ENCODE measurements around the gene SLC25A13.
A peak's percentile ranks its signal among the peaks of the same experiment; 100 is the strongest.
"Not testable (repeated sequence)": the region's sequence is repeated elsewhere in the genome, so short reads cannot be mapped to it uniquely, and the experiment has no call there.

The SLC25A13 gene
- total RNA-seq, result 9.4 to 15.1 (median 10.5) reads per million in 3 donors

- H3K36me3 ChIP-seq (ENCODE audit: control insufficient read depth, insufficient read depth, low read length), result no peaks in the 10 kb centered on the region
- no peaks in the 10 kb centered on the region for H3K9me3 ChIP-seq (ENCODE audit: control insufficient read depth, low read length)
- peak; percentile 42 to 49 (median 43) for DNase-seq
Measured at GRCh38 chr7:96321658-96322372, at the start of gene SLC25A13. Gene SLC25A13 (minus strand): TSS chr7:96322098. CDS start chr7:96321956, 142 bp downstream.

GRCh38 chr7:96365916-96366315 lies 44.0 kb upstream of the SLC25A13 start:
- not testable (repeated sequence) for H3K4me1 ChIP-seq (ENCODE audit: control insufficient read depth, insufficient read depth, low read length, poor library complexity, severe bottlenecking); H3K27me3 ChIP-seq (replicated peaks; ENCODE audit: control insufficient read depth, insufficient read depth, low read length, poor library complexity, severe bottlenecking); DNase-seq; H3K27ac ChIP-seq (ENCODE audit: insufficient read depth, low read length, poor library complexity, severe bottlenecking); H3K36me3 ChIP-seq (ENCODE audit: control insufficient read depth, insufficient read depth, low read length); H3K9me3 ChIP-seq (ENCODE audit: control insufficient read depth, low read length); H3K4me3 ChIP-seq (ENCODE audit: insufficient read depth, low read depth, low read length, poor library complexity, severe bottlenecking)

More at GRCh38 chr7:96321658-96322372, at the start of gene SLC25A13:
- peaks cover 4% of the 10 kb centered on the region for H3K4me1 ChIP-seq (ENCODE audit: control insufficient read depth, insufficient read depth, low read length, poor library complexity, severe bottlenecking)
- H3K4me3 ChIP-seq (ENCODE audit: insufficient read depth, low read depth, low read length, poor library complexity, severe bottlenecking), result peak within 1 kb of the TSS; percentile 93
- H3K27ac ChIP-seq (ENCODE audit: insufficient read depth, low read length, poor library complexity, severe bottlenecking), result peak within 1 kb of the TSS; percentile 68
- no peaks in the 10 kb centered on the region for H3K27me3 ChIP-seq (replicated peaks; ENCODE audit: control insufficient read depth, insufficient read depth, low read length, poor library complexity, severe bottlenecking)

GRCh38 chr7:96361116-96361857 lies 39.4 kb upstream of the SLC25A13 start:
- Histone ChIP-seq H3K4me1 (ENCODE audit: control insufficient read depth, insufficient read depth, low read length, poor library complexity, severe bottlenecking) (no peaks in the 10 kb centered on the region), H3K27ac (ENCODE audit: insufficient read depth, low read length, poor library complexity, severe bottlenecking) (no peak overlapping the region), H3K4me3 (ENCODE audit: insufficient read depth, low read depth, low read length, poor library complexity, severe bottlenecking) (no peak overlapping the region), H3K27me3 (replicated peaks; ENCODE audit: control insufficient read depth, insufficient read depth, low read length, poor library complexity, severe bottlenecking) (no peaks in the 10 kb centered on the region), H3K9me3 (ENCODE audit: control insufficient read depth, low read length) (no peaks in the 10 kb centered on the region), H3K36me3 (ENCODE audit: control insufficient read depth, insufficient read depth, low read length) (no peaks in the 10 kb centered on the region)
- DNase-seq, result no peak

- no peaks in the 10 kb centered on the region for H3K27me3 ChIP-seq (replicated peaks; ENCODE audit: control insufficient read depth, insufficient read depth, low read length, poor library complexity, severe bottlenecking)
- H3K36me3 ChIP-seq (ENCODE audit: control insufficient read depth, insufficient read depth, low read length), result no peaks in the 10 kb centered on the region
- no peak overlapping the region for H3K4me3 ChIP-seq (ENCODE audit: insufficient read depth, low read depth, low read length, poor library complexity, severe bottlenecking)
- H3K4me1 ChIP-seq (ENCODE audit: control insufficient read depth, insufficient read depth, low read length, poor library complexity, severe bottlenecking), result no peaks in the 10 kb centered on the region
- no peaks in the 10 kb centered on the region for H3K9me3 ChIP-seq (ENCODE audit: control insufficient read depth, low read length)
- H3K27ac ChIP-seq (ENCODE audit: insufficient read depth, low read length, poor library complexity, severe bottlenecking), result no peak overlapping the region
- no peak for DNase-seq
Measured at GRCh38 chr7:96359876-96360275, 38.0 kb upstream of the SLC25A13 start.

- not testable (repeated sequence) for H3K4me3 ChIP-seq (ENCODE audit: insufficient read depth, low read depth, low read length, poor library complexity, severe bottlenecking); H3K9me3 ChIP-seq (ENCODE audit: control insufficient read depth, low read length); H3K27ac ChIP-seq (ENCODE audit: insufficient read depth, low read length, poor library complexity, severe bottlenecking); H3K27me3 ChIP-seq (replicated peaks; ENCODE audit: control insufficient read depth, insufficient read depth, low read length, poor library complexity, severe bottlenecking); DNase-seq; H3K36me3 ChIP-seq (ENCODE audit: control insufficient read depth, insufficient read depth, low read length); H3K4me1 ChIP-seq (ENCODE audit: control insufficient read depth, insufficient read depth, low read length, poor library complexity, severe bottlenecking)
Measured at GRCh38 chr7:96358236-96358971, 36.5 kb upstream of the SLC25A13 start.

- no peak overlapping the region for H3K27ac ChIP-seq (ENCODE audit: insufficient read depth, low read length, poor library complexity, severe bottlenecking)
- DNase-seq, result no peak
- no peaks in the 10 kb centered on the region for H3K9me3 ChIP-seq (ENCODE audit: control insufficient read depth, low read length)
- H3K4me1 ChIP-seq (ENCODE audit: control insufficient read depth, insufficient read depth, low read length, poor library complexity, severe bottlenecking), result no peaks in the 10 kb centered on the region
- H3K4me3 ChIP-seq (ENCODE audit: insufficient read depth, low read depth, low read length, poor library complexity, severe bottlenecking), result no peak overlapping the region
- H3K36me3 ChIP-seq (ENCODE audit: control insufficient read depth, insufficient read depth, low read length), result no peaks in the 10 kb centered on the region
- H3K27me3 ChIP-seq (replicated peaks; ENCODE audit: control insufficient read depth, insufficient read depth, low read length, poor library complexity, severe bottlenecking), result no peaks in the 10 kb centered on the region
Measured at GRCh38 chr7:96355990-96356506, 34.1 kb upstream of the SLC25A13 start.

GRCh38 chr7:96354881-96355280 lies 33.0 kb upstream of the SLC25A13 start:
- H3K36me3 ChIP-seq (ENCODE audit: control insufficient read depth, insufficient read depth, low read length), result no peaks in the 10 kb centered on the region
- no peak overlapping the region for H3K27ac ChIP-seq (ENCODE audit: insufficient read depth, low read length, poor library complexity, severe bottlenecking)
- H3K4me3 ChIP-seq (ENCODE audit: insufficient read depth, low read depth, low read length, poor library complexity, severe bottlenecking), result no peak overlapping the region
- no peak for DNase-seq
- H3K27me3 ChIP-seq (replicated peaks; ENCODE audit: control insufficient read depth, insufficient read depth, low read length, poor library complexity, severe bottlenecking), result no peaks in the 10 kb centered on the region
- H3K9me3 ChIP-seq (ENCODE audit: control insufficient read depth, low read length), result no peaks in the 10 kb centered on the region
- H3K4me1 ChIP-seq (ENCODE audit: control insufficient read depth, insufficient read depth, low read length, poor library complexity, severe bottlenecking), result no peaks in the 10 kb centered on the region

GRCh38 chr7:96349572-96349971 lies 27.7 kb upstream of the SLC25A13 start:
- Histone ChIP-seq H3K4me3 (ENCODE audit: insufficient read depth, low read depth, low read length, poor library complexity, severe bottlenecking) (no peak overlapping the region), H3K4me1 (ENCODE audit: control insufficient read depth, insufficient read depth, low read length, poor library complexity, severe bottlenecking) (no peaks in the 10 kb centered on the region), H3K27me3 (replicated peaks; ENCODE audit: control insufficient read depth, insufficient read depth, low read length, poor library complexity, severe bottlenecking) (no peaks in the 10 kb centered on the region), H3K27ac (ENCODE audit: insufficient read depth, low read length, poor library complexity, severe bottlenecking) (no peak overlapping the region), H3K9me3 (ENCODE audit: control insufficient read depth, low read length) (no peaks in the 10 kb centered on the region), H3K36me3 (ENCODE audit: control insufficient read depth, insufficient read depth, low read length) (no peaks in the 10 kb centered on the region)
- no peak for DNase-seq

GRCh38 chr7:96347471-96347870 lies 25.6 kb upstream of the SLC25A13 start:
- no peak overlapping the region for H3K4me3 ChIP-seq (ENCODE audit: insufficient read depth, low read depth, low read length, poor library complexity, severe bottlenecking)
- no peaks in the 10 kb centered on the region for H3K9me3 ChIP-seq (ENCODE audit: control insufficient read depth, low read length)
- H3K4me1 ChIP-seq (ENCODE audit: control insufficient read depth, insufficient read depth, low read length, poor library complexity, severe bottlenecking), result no peaks in the 10 kb centered on the region
- DNase-seq, result no peak
- H3K27me3 ChIP-seq (replicated peaks; ENCODE audit: control insufficient read depth, insufficient read depth, low read length, poor library complexity, severe bottlenecking), result no peaks in the 10 kb centered on the region
- H3K27ac ChIP-seq (ENCODE audit: insufficient read depth, low read length, poor library complexity, severe bottlenecking), result no peak overlapping the region
- H3K36me3 ChIP-seq (ENCODE audit: control insufficient read depth, insufficient read depth, low read length), result no peaks in the 10 kb centered on the region
